GM18858 (cell line): ENCODE results near the gene SEC23B.

Experiments used
- ATAC-seq: cut with Tn5 transposase; IDR thresholded peaks from one replicate; pipeline ENCODE4 v1.9.1; 2021; ENCODE audit not compliant: unreplicated experiment

Gene SEC23B

DNA sequence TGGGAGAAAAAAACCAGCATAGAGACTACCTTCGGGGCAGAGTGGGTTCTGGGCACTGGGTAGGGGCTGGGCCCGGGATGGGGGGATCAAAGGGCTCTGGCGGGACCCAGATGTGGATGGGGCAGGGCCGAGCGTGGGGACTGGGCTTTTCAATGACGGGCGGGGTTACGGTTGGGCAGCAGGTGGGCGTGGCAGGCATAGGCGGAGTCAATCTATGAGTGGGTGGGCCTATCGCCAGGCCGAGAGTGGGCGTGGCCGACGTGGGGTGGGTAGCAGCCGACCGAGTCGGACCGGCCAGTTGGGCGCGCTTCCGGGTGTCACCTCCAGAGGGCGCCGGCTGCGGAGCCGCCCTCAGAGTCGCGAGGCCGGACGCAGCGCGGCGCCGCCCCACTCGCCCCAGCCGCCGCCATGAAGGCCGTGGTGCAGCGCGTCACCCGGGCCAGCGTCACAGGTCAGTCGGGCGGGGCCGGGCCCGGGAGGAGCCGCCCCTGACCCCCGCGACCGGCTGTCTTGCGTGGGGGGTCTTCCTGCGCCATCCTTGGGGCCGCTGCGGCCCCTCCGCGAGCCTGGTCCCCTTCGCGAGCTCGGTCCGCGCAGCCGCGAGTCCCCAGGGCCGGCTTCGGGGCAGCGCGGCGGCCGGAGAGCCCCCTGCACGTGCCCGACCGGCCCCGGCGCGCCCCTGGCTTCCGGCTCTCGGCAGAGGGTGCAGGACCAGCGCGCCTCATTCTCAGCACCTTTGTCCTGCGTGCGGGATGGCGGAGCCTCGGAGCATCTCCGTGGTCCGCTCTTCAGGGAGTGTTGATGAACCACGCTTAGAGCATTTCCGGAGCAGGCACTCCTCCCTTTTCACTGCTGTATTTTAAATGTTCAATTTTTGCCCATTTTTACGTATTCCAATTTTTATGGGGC is 80.2 kb downstream of the SEC23B start, which contains the start of gene DTD1:
TSS of gene DTD1 (plus strand) at position 390 of the 909 bp plus-strand sequence. CDS start at position 409, 19 bp downstream.
- peak; percentile 64 for ATAC-seq

DNA sequence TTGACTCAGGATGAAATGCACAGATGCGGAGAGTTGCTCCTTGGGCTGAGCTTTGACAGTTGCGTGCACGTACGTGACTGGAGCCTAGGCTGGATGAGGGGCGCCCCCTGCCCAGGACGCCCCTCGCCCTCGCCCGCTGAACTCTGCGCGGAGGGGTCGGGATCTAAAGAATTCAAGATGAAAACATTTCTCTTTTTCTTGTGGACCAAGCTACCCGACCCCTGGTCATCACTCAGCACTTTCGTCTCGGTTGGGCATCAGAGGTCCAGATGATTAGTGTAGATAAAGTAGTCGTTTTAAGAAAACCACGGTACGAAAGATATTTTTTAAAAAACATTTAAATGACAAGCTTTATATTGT is 80.8 kb downstream of the SEC23B start:
- ATAC-seq: peak; percentile 7

DNA sequence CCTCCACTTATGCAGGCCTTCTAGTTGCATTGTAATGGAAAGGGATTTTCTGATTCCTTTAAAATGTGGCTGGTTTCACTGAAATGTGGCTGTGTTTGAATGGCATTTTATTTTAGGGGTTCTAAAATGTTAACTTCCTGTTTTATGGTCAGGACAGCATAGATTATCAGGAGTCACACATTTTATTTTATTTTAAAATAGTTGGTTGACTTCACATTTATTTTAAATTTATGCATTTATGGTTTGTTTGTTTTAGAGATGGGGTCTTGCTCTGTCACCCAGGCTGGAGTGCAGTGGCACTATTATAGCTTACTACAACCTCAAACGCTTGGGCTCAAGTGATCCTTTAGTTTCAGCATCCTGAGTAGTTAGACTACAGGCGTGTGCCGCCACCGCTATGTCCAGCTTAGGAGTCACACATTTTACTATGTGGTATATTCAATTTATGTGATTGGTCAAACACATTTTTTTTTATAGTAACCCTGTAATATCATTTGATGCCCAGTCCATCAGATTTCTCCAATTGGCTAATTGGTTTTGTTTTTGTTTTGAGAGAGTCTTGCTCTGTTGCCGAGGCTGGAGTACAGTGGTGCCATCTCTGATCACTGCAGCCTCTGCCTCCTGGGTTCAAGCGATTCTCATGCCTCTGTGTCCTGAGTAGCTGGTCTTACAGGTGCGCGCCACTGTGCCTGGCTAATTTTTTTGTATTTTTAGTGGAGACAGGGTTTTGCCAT is 82.4 kb downstream of the SEC23B start:
- no peak for ATAC-seq

DNA sequence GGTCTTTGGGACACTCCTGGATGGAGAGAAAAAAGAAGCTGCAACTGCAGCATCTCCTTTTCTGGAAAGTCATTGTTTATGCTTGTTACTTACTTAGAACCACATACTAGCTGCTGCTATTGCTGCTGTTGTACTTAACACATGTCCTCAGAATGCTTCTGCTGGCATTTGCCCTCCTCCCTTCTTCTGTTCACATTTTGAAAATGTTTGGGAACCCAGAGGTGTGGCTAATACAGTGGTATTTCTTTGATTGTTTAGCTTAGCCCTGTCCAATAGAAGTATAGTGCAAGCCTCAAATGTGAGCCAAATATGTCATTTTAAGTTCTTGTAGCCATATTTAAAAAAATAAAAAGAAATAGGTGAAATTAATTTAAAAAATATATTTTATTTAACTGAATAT is 88.5 kb downstream of the SEC23B start:
- no peak for ATAC-seq

DNA sequence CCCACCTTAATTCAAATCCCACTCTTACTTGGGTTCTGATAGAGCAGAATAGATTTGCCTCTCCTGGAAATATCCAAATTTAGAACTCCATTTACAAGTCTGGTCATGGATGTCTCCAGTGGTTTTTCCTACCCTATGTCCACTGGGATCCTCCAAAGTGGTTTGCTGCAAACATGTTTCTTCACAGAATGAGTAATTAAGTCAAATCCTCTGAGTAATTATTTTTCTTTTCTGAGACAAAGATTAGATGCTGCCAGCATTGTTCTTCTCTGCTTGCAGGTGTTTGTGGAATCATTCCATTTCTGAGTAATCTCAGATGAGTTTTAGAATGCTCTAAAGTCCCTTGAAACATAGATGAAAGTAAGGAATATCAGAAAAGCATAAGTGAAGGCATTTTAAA is 102.0 kb downstream of the SEC23B start:
- ATAC-seq: no peak
